Adrenal gland (tissue), 5 donors: Measurements from ENCODE around the gene SETX.

Experiments used
- POLR2A ChIP-seq, 2 donors: fragments of 450-650 bp; IDR thresholded peaks; one replicate each; pipeline ENCODE4 v1.6.1; 2017; ENCODE audit warnings: antibody characterized with exemption in 2 of 2, mild to moderate bottlenecking in 2 of 2, moderate library complexity in 1 of 2
- TF ChIP-seq, protein P1 (sequence below), 6 experiments: fragments of 450-650 bp in 4 of 6; fragments of 200-600 bp in 2 of 6; sonication (generic) in 1 of 6; IDR thresholded peaks; 1 replicate in 5 of 6; 2 replicates in 1 of 6; pipeline versions ENCODE4 v1.5.1 to v1.8.0; 2016 to 2021; ENCODE audit warnings: antibody characterized with exemption in 6 of 6, mild to moderate bottlenecking in 2 of 6, moderate library complexity in 1 of 6
- donor health status: DM: no; HTN: no; CAD: no.

DNA sequence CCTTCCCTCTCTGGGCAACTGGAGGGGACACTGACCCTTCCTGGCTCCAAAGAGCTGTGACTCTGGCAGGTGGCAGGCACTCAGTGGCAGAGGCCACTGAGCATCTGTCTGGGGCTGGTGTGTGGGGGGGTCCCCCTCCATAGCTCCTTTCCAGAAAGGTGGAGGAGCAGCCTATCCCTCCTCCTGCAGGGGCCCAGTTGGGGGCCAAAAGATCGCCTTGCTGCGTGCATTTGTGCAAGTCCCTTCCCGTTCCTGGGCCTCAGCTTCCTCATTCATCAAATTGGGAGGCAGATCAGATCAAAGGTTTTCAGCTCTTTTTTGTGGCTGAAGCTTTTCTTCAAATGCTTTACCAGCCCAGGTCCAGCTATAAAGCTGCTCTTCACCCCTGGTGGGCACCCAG lies 115.3 kb downstream of the SETX start:
- TF ChIP-seq, protein P1, sequence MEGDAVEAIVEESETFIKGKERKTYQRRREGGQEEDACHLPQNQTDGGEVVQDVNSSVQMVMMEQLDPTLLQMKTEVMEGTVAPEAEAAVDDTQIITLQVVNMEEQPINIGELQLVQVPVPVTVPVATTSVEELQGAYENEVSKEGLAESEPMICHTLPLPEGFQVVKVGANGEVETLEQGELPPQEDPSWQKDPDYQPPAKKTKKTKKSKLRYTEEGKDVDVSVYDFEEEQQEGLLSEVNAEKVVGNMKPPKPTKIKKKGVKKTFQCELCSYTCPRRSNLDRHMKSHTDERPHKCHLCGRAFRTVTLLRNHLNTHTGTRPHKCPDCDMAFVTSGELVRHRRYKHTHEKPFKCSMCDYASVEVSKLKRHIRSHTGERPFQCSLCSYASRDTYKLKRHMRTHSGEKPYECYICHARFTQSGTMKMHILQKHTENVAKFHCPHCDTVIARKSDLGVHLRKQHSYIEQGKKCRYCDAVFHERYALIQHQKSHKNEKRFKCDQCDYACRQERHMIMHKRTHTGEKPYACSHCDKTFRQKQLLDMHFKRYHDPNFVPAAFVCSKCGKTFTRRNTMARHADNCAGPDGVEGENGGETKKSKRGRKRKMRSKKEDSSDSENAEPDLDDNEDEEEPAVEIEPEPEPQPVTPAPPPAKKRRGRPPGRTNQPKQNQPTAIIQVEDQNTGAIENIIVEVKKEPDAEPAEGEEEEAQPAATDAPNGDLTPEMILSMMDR (IDR thresholded peaks at IDR 0.05): no peak
- no peak for TF ChIP-seq POLR2A (IDR thresholded peaks at IDR 0.05)
